H1 (cell line): ENCODE measurements around the gene CDH22. TPM values are rescaled to one million over a fixed set of nuclear protein-coding genes. Genes with fewer than 3 reads are reported as not detected.

Experiments
- GABPA ChIP-seq: IDR thresholded peaks from 2 replicates; pipeline ENCODE4 v1.6.1; 2011; ENCODE audit warnings: mild to moderate bottlenecking, low read length, moderate library complexity, borderline replicate concordance; ENCODE audit not compliant: insufficient read depth
- HDAC2 ChIP-seq, 2 experiments: fragments of 300-600 bp in 1 of 2; sonication (generic) in 1 of 2; IDR thresholded peaks; 2 replicates each; pipeline ENCODE4 v1.6.1; 2011 to 2012; ENCODE audit warnings: low read depth in 2 of 2, low read length in 2 of 2, mild to moderate bottlenecking in 2 of 2, moderate library complexity in 2 of 2, borderline replicate concordance in 1 of 2, inconsistent platforms in 1 of 2
- NANOG ChIP-seq: IDR thresholded peaks from 2 replicates; pipeline ENCODE4 v1.6.1; 2011; ENCODE audit warnings: low read length, low read depth, mild to moderate bottlenecking, inconsistent platforms; ENCODE audit not compliant: insufficient read depth, poor library complexity, severe bottlenecking
- SUZ12 ChIP-seq: fragments of 200-600 bp; sonication (generic); IDR thresholded peaks from 2 replicates; pipeline ENCODE4 v1.6.1; 2012; ENCODE audit warnings: mild to moderate bottlenecking, inconsistent platforms, low read length, moderate library complexity, mixed read lengths
- polyA plus RNA-seq, 7 experiments: library from polyadenylated mRNA; depleted of rRNA in 3 of 7; stranded (reverse) in 5 of 7; unstranded in 2 of 7; fragments of >200 nt in 5 of 7; fragments of 200-250 nt in 2 of 7; gene quantifications; 1 replicate in 5 of 7; 2 replicates in 1 of 7; 4 replicates in 1 of 7; pipeline versions ENCODE4 v1.2.1 to v1.2.3, GENCODE V29; 2011 to 2013; ENCODE audit warnings: missing spikeins in 2 of 7, mixed read lengths in 2 of 7
- total RNA-seq: library from RNA; stranded (reverse); fragmentation: NEBNext Ultra II Directional; extraction: Animal tissue kit (Norgen Biotek cat#: 25700); gene quantifications from 2 replicates; pipeline ENCODE4 v1.2.1, GENCODE V29; 2021

Gene CDH22
- total and polyA plus RNA-seq, 2 of the 8 experiments (the other 6 are each of a cell fraction or from before 2014, with no cell fraction given) = 0.35 to 0.39 TPM

DNA sequence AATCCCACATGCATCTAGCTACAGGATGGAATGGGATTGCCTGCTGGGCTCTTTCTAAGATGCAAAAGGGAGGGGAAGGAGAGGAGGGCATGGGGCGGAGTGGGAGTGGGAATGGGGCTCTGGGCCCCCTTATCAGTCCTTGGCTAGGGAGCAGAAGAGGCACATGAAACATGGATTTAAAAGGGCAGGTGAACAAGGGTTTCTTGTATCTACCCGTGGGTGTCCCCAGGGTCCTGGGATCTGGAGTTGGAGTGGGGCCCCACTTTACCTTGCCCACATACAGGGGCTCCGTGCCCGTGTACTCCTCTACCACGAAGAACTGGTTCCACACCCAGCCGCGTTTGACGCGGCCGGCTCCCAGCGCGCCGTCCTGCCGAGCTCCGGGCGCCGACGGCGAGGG lies 57.5 kb downstream of the CDH22 start (continued):
- no peak for TF ChIP-seq NANOG
- no peak for TF ChIP-seq HDAC2 (IDR thresholded peaks at IDR 0.05; ENCODE audit: borderline replicate concordance in 1 of 2, low read depth in 2 of 2, low read length in 2 of 2)
- TF ChIP-seq GABPA = no peak
- peak; percentile 47; the same call in 1 of the 2 replicates for TF ChIP-seq SUZ12
